Stimulated activated naive CD8-positive, alpha-beta T cell treated with anti-CD3 and anti-CD28 coated beads, Interleukin-15, Interleukin-2, amounts not matched to agents 100 ng/mL and 50 ng/mL, for 24 hours (primary cell): ENCODE measurements around the gene MYL1.

ENCODE experiments used
- H3K27ac Mint-ChIP-seq: one replicate; pipeline ENCODE4 v1.8.0; 2021; ENCODE audit warnings: mild to moderate bottlenecking, mixed read lengths
- H3K27me3 Mint-ChIP-seq: one replicate; pipeline ENCODE4 v1.8.0; 2021; ENCODE audit warnings: mixed read lengths
- H3K36me3 Mint-ChIP-seq: one replicate; pipeline ENCODE4 v1.8.0; 2021; ENCODE audit warnings: low read depth, mixed read lengths
- H3K4me1 Mint-ChIP-seq: one replicate; pipeline ENCODE4 v1.8.0; 2021; ENCODE audit warnings: low read depth, mixed read lengths
- H3K4me3 Mint-ChIP-seq: one replicate; pipeline ENCODE4 v1.8.0; 2021; ENCODE audit warnings: mild to moderate bottlenecking, mixed read lengths
- H3K9me3 Mint-ChIP-seq: one replicate; pipeline ENCODE4 v1.8.0; 2021; ENCODE audit warnings: mixed read lengths

The MYL1 gene

DNA sequence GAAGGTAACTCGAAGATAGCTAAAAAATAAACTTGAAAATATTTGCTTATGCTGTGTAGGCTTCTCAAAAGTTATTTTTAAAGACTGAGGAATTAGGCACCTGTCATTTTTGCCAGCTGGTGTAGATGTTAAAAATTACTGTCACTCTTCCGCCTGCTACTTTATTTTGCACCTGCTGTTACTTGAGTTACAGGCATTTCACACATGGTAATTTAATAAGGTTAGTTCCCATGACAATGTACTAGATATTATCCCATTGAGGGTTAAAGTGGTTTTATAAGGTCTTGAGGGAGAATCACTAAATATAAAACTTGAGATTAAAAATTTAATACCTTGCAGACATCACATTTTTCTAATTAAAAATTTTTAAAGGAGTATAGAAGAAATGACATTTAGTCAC, 26.6 kb downstream of the MYL1 start:
- no peak overlapping the region for H3K27ac Mint-ChIP-seq
- H3K4me3 Mint-ChIP-seq: no peak overlapping the region
- no peaks in the 10 kb centered on the region for H3K36me3 Mint-ChIP-seq
- peaks cover 12% of the 10 kb centered on the region for H3K9me3 Mint-ChIP-seq
- H3K27me3 Mint-ChIP-seq: no peaks in the 10 kb centered on the region
- H3K4me1 Mint-ChIP-seq: no peaks in the 10 kb centered on the region

DNA sequence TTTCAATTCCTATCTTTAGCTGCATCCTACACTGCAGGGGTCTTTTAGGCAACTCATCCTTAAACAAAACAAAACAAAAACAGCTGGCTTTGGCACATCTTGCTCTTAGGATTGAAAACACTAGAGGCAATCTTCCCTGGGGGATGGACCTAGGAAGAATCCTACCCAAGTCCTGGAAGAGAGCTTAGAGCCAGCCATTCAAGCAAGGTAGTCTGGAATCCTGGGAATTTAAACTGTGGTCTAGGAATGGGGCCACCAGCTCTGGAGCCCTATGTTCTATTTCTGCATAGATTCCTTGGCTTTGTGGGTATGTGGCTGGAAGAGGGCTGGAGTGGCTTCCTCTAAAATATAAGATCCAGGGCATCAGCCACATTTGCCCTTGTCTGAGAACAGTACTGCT, 27.7 kb downstream of the MYL1 start:
- H3K36me3 Mint-ChIP-seq: no peaks in the 10 kb centered on the region
- H3K4me3 Mint-ChIP-seq: no peak overlapping the region
- no peaks in the 10 kb centered on the region for H3K27me3 Mint-ChIP-seq
- no peaks in the 10 kb centered on the region for H3K4me1 Mint-ChIP-seq
- peaks cover 18% of the 10 kb centered on the region for H3K9me3 Mint-ChIP-seq
- no peak overlapping the region for H3K27ac Mint-ChIP-seq

DNA sequence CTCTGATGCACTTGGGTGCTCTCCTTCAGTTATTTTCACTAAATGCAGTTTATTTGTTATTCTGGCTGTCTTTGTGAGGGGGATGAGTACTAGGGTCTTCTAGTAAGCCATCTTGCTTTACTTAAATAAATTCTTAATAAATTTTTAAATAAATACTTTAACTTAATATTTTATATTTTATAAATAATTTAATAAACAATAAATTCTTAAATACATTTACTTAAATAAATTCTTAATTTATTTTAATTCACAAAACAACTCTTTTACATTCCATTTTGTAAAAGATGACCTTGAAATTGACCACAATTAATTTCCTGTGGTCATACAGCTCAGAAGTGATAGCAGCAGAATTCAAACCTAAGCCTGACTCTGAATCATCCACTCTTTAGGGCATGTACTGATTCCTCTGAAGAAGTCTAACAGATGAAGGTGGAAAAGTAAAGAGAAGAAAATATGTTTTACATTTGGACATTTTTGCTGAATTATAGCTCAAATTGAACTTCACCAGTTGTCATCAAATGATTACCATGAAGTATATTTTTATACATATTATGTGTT, 28.8 kb downstream of the MYL1 start:
- Mint-ChIP-seq H3K36me3 (no peaks in the 10 kb centered on the region), H3K4me1 (no peaks in the 10 kb centered on the region), H3K27me3 (no peaks in the 10 kb centered on the region), H3K9me3 (peaks cover 23% of the 10 kb centered on the region), H3K4me3 (no peak overlapping the region), H3K27ac (no peak overlapping the region)

DNA sequence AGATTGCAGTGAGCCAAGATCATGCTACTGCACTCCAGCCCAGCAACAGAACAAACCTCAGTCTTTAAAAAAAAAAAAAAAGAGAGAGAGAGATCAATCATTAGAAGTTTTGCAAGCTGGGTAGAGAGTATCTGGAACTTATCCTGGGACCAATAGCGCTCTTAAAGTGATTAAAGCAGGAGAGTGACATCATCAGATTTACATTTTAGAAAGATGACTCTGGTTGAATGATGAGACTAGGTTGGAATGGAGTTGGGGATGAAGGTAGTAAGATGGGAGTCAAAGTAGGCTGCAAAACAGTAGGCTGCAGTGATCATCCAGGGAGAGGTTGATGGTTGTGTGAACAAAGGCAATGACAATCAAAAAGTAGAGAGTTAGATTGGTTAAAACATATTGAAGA, 37.8 kb downstream of the MYL1 start:
- Mint-ChIP-seq H3K27me3 (no peaks in the 10 kb centered on the region), H3K36me3 (no peaks in the 10 kb centered on the region), H3K4me3 (no peak overlapping the region), H3K27ac (no peak overlapping the region), H3K9me3 (peaks cover 5% of the 10 kb centered on the region), H3K4me1 (no peaks in the 10 kb centered on the region)

DNA sequence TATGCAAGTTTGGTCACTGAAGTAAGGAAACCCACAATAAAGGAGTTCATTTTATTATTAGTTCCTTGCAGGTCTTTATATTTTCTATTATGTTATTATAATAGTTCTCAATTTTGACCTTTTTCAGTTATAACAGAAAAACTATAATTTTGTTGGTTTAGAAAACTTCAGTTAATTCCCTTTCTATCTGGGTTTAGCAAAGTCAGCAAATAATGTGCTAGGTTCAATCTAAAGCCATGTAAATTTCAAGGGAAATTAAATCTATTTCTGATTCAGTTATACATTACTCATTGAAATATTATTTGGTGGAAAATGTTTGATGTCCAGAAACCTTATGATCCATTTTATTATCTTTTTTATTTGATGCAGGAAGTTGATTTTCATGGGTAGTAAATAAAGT, 43.7 kb downstream of the MYL1 start:
- Mint-ChIP-seq H3K4me1 (no peaks in the 10 kb centered on the region), H3K36me3 (no peaks in the 10 kb centered on the region), H3K4me3 (no peak overlapping the region), H3K9me3 (no peaks in the 10 kb centered on the region), H3K27ac (no peak overlapping the region), H3K27me3 (peaks cover under 1% of the 10 kb centered on the region)

DNA sequence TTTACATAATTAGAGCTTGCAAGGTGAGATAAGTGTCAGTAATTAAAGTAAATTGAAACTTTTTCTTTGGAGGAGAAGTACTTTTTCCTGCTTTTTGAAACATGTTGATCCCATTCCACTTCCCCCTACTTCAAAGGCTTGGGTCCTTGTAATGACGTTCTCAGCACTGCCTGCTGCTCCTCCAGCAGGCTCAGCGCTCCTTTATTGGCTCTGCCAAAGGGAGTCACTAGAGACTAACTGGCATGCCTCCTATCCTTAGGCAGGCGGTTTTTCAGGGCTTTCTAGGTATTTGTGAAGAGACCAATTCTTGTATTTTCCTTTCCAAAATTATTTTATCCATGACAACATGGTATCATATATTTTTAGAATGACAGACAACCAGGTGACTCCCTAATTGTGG, 45.8 kb downstream of the MYL1 start:
- Mint-ChIP-seq H3K27me3 (peaks cover 6% of the 10 kb centered on the region), H3K9me3 (no peaks in the 10 kb centered on the region), H3K27ac (no peak overlapping the region), H3K4me1 (no peaks in the 10 kb centered on the region), H3K4me3 (no peak overlapping the region), H3K36me3 (no peaks in the 10 kb centered on the region)

DNA sequence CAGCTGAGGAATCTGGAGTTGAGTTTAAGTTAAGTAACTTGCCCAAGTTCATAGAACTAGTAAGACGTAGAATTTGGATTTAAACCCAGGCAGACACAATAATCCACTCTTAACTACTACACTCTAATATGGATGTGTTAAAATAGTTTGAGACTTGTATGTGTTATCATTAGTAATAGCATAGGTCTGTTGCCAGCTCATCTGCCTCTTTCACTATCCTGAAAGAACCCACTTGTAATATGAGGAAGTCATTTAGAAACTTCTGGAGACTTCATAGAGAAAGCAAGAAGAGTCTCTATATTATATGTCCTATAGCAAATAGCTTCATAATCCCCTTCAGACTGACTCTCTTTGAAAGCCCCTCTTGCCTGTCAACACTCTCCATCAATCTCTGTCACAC, 46.7 kb downstream of the MYL1 start:
- H3K4me3 Mint-ChIP-seq: no peak overlapping the region
- H3K27ac Mint-ChIP-seq: no peak overlapping the region
- no peaks in the 10 kb centered on the region for H3K9me3 Mint-ChIP-seq
- H3K27me3 Mint-ChIP-seq: peaks cover 6% of the 10 kb centered on the region
- H3K4me1 Mint-ChIP-seq: no peaks in the 10 kb centered on the region
- no peaks in the 10 kb centered on the region for H3K36me3 Mint-ChIP-seq

DNA sequence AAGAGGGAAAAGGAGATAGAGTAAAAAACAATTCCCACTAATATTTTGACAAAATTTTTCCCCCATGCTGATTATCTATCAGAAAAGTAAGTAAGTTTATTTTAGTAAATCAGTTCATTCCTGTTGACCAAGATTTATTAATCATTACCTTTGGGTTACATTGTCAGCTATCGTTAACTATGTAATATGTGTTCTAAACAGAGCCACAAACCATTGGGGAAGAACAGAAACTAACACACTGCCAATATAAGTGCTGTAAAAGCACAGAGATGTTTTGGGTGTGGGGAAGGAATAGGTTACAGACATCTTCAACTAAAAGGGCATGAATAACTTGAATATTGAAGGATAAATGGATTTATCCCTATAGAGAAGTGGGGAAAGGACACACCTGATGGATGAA, 47.3 kb downstream of the MYL1 start:
- Mint-ChIP-seq H3K9me3 (no peaks in the 10 kb centered on the region), H3K27me3 (peaks cover 6% of the 10 kb centered on the region), H3K36me3 (no peaks in the 10 kb centered on the region), H3K27ac (no peak overlapping the region), H3K4me3 (no peak overlapping the region), H3K4me1 (no peaks in the 10 kb centered on the region)

DNA sequence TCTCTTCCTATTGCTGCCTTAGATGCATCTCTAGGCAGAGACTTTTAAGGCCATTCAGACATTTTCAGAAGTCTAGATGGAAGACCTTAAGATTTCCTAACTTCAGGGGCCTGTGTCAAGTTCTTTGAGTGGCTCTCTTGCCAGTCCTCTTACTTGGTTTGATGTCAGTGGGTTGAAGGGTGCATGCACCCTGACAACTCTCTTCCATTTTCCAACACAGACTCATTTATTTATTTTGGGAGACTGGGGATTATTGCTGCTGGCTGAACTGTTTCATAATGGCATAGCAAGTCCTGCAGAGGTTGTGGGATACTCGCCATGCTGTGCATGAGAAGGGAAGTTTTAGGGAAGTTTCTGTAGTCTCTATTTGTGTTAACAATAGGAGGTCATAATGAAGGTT, 50.7 kb downstream of the MYL1 start:
- no peaks in the 10 kb centered on the region for H3K36me3 Mint-ChIP-seq
- H3K4me1 Mint-ChIP-seq: no peaks in the 10 kb centered on the region
- H3K27me3 Mint-ChIP-seq: peaks cover 6% of the 10 kb centered on the region
- no peaks in the 10 kb centered on the region for H3K9me3 Mint-ChIP-seq
- H3K4me3 Mint-ChIP-seq: no peak overlapping the region
- no peak overlapping the region for H3K27ac Mint-ChIP-seq

DNA sequence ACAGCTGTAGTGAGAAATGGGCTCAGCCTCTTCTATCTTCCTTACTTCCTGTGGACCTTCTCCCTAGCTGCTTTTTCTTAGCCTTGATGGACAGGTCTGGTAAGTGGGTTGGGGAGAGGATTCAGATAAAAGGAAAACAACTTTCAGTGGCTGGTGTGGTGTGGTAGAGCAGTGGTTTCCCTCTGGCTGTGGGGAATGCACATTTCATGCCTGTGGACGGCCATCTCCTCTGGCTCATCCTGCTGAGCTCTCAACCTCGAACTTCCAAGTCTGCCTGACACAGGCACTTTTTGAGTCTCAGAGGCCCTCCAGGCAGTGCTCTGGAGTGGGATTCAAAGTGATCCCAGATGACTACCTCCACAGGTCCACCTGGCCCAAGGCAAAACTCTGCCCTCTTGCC, 51.1 kb downstream of the MYL1 start:
- Mint-ChIP-seq H3K27me3 (peaks cover 6% of the 10 kb centered on the region), H3K27ac (no peak overlapping the region), H3K4me1 (no peaks in the 10 kb centered on the region), H3K36me3 (no peaks in the 10 kb centered on the region), H3K9me3 (no peaks in the 10 kb centered on the region), H3K4me3 (no peak overlapping the region)

DNA sequence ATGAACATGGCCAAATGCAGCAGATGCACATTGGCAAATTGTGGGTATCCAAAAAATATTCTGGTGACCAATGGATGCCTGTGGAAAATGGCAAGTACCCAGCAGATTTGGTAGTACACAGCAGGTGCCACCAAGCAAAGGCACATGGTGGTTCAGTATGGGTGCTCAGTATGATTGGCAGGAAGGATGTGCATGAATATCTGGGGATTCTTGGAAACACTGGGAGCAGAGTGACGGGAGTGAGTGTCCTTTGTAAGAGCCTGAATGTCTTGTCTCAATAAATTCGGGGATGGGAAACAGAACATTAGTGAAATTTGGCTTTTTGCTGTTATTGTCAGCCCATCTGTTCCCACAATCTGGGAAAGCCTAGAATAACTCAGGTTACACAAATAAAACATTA, 52.9 kb downstream of the MYL1 start:
- H3K27me3 Mint-ChIP-seq: peaks cover 6% of the 10 kb centered on the region
- no peaks in the 10 kb centered on the region for H3K36me3 Mint-ChIP-seq
- H3K4me3 Mint-ChIP-seq: no peak overlapping the region
- no peaks in the 10 kb centered on the region for H3K9me3 Mint-ChIP-seq
- no peak overlapping the region for H3K27ac Mint-ChIP-seq
- H3K4me1 Mint-ChIP-seq: no peaks in the 10 kb centered on the region

DNA sequence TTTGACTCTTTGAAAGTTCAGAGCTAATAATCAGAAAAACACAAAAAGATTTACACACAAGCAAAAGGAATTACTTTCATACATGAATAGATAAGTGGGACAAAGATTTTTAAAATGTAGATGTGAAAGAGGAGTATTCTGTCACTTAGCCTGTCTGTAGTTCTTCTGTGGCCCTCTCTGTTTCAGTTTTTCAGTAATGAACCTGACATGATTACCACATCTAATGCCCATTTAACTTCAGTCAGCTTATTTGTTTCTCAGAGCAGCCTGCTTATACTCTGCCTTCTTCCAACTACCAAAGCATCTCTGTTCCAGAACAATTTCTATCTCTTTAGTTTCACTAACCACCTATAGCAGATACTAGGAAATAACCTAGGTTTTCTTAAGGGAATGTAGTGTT, 55.3 kb downstream of the MYL1 start:
- Mint-ChIP-seq H3K4me3 (no peak overlapping the region), H3K27me3 (no peaks in the 10 kb centered on the region), H3K27ac (no peak overlapping the region), H3K4me1 (no peaks in the 10 kb centered on the region), H3K36me3 (no peaks in the 10 kb centered on the region), H3K9me3 (no peaks in the 10 kb centered on the region)

DNA sequence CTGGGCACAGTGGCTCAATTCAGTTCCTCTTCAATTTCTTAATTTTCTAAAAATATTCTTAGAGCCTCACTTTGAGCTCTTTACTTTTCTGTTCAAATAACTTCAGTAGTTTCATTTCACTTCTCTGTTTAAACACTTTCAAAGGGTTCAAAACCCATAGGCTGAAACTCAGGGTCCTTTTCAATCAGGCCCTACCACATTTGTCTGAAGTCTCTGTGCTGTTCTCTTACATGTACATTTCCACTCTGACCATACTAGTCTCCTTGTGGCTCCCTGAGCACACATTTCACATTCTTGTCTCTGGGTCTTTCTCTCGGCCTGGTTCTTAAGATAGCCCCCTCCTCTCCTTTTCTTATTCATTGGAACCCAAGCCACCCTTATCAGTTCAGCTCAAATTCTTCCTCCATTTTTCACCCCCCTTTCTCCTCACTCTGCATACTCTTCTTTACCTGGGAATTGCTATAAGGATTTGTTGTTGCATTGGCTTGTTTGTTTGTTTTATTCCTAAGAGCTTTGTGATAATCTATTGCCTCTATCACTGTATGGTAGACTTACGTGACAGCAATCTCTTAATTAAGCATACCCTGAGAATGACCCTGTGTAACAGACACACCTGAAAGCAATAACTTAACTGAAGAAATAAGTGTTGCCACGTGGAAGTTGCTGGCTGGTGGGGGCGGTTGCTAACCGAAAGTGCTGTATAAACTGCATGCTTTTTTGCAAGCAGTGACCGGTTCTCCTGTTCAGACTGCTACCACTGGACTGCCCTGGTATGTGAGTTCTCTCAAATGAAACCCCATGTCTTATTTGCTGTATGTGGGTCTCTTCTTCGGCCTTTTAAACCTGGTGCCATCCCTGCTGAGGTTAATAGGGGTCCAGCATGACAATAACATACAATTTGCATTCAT, 62.0 kb downstream of the MYL1 start:
- Mint-ChIP-seq H3K36me3 (no peaks in the 10 kb centered on the region), H3K27ac (no peak overlapping the region), H3K27me3 (no peaks in the 10 kb centered on the region), H3K4me1 (no peaks in the 10 kb centered on the region), H3K4me3 (no peak overlapping the region), H3K9me3 (no peaks in the 10 kb centered on the region)

DNA sequence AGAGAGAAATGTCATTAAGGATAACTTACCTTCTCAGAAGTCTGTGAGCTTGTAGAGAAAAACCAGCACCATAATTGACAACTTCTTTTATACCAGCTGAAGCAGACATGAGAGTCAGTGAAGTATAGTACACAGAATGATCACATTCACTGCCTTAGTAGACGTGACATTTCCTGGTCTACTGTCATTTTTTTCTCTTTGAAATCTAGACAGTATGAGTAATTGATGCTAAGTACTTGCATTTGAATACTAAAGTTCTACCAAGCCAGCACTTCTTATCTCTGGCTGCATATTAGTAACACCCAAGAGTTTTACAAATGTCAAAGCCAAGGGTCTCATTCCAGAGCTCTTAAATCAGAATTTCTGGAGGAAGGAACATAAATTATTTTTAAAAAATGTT, 64.4 kb downstream of the MYL1 start:
- H3K9me3 Mint-ChIP-seq: no peaks in the 10 kb centered on the region
- H3K36me3 Mint-ChIP-seq: no peaks in the 10 kb centered on the region
- no peak overlapping the region for H3K4me3 Mint-ChIP-seq

More for the DNA sequence above, 64.4 kb downstream of the MYL1 start:
- Mint-ChIP-seq H3K27ac (no peak overlapping the region), H3K27me3 (no peaks in the 10 kb centered on the region), H3K4me1 (no peaks in the 10 kb centered on the region)
